Liver (tissue), 9 donors: ENCODE data around the gene TGM3. TPM values are rescaled to one million over a fixed set of nuclear protein-coding genes. Genes with fewer than 3 reads are reported as not detected.

Experiments used
- DNase-seq: peaks from one replicate; pipeline ENCODE4 v3.0.0-alpha.2; 2017; ENCODE audit warnings: low spot score
- H3K27ac ChIP-seq, 2 donors: one replicate each; pipeline ENCODE4 v1.7.0; 2013; ENCODE audit warnings: inconsistent platforms in 2 of 2, low read length in 2 of 2, control low read depth in 1 of 2, low read depth in 1 of 2, mild to moderate bottlenecking in 1 of 2
- H3K27me3 ChIP-seq, 4 donors: one replicate each; pipeline versions ENCODE4 v1.6.1 to v1.7.0; 2013; ENCODE audit warnings: low read length in 3 of 4, inconsistent platforms in 1 of 4, mild to moderate bottlenecking in 1 of 4, moderate library complexity in 1 of 4; ENCODE audit not compliant: control insufficient read depth in 4 of 4, insufficient read depth in 4 of 4
- H3K36me3 ChIP-seq, 4 donors: one replicate each; pipeline versions ENCODE4 v1.6.1 to v1.7.0; 2013; ENCODE audit warnings: low read length in 3 of 4, mild to moderate bottlenecking in 3 of 4, low read depth in 1 of 4, moderate library complexity in 1 of 4; ENCODE audit not compliant: control insufficient read depth in 4 of 4, insufficient read depth in 3 of 4
- H3K4me1 ChIP-seq, 4 donors: one replicate each; pipeline versions ENCODE4 v1.6.1 to v1.7.0; 2013; ENCODE audit warnings: low read length in 3 of 4, mild to moderate bottlenecking in 3 of 4, moderate library complexity in 1 of 4; ENCODE audit not compliant: control insufficient read depth in 4 of 4, insufficient read depth in 4 of 4
- H3K4me3 ChIP-seq, 3 donors: one replicate each; pipeline versions ENCODE4 v1.6.1 to v1.7.0; 2013; ENCODE audit warnings: low read length in 3 of 3, control low read depth in 1 of 3, low read depth in 1 of 3, mild to moderate bottlenecking in 1 of 3
- H3K9ac ChIP-seq, 2 donors: one replicate each; pipeline ENCODE4 v1.7.0; 2013; ENCODE audit warnings: low read length in 2 of 2, mild to moderate bottlenecking in 2 of 2, moderate library complexity in 2 of 2, control low read depth in 1 of 2, low read depth in 1 of 2
- H3K9me3 ChIP-seq, 4 donors: one replicate each; pipeline versions ENCODE4 v1.6.1 to v1.7.0; 2013; ENCODE audit warnings: low read length in 3 of 4; ENCODE audit not compliant: control insufficient read depth in 4 of 4
- EGR1 ChIP-seq, 2 donors: IDR thresholded peaks; 2 replicates each; pipeline ENCODE4 v1.6.1; 2016 to 2018; ENCODE audit warnings: antibody characterized with exemption in 2 of 2, low read depth in 2 of 2
- FOXA1 ChIP-seq: IDR thresholded peaks from 2 replicates; pipeline ENCODE4 v1.6.1; 2016; ENCODE audit warnings: antibody characterized with exemption
- FOXA2 ChIP-seq: IDR thresholded peaks from 2 replicates; pipeline ENCODE4 v1.6.1; 2016; ENCODE audit warnings: antibody characterized with exemption
- GABPA ChIP-seq, 2 donors: IDR thresholded peaks in 1 of 2; conservative IDR thresholded peaks in 1 of 2; 2 replicates each; pipeline ENCODE4 v1.6.1; 2016; ENCODE audit warnings: antibody characterized with exemption in 2 of 2, mild to moderate bottlenecking in 1 of 2, moderate library complexity in 1 of 2
- HNF4A ChIP-seq, 2 donors: conservative IDR thresholded peaks; 2 replicates each; pipeline ENCODE4 v1.6.1; 2016; ENCODE audit warnings: antibody characterized with exemption in 2 of 2, mild to moderate bottlenecking in 2 of 2
- HNF4G ChIP-seq: IDR thresholded peaks from 2 replicates; pipeline ENCODE4 v1.6.1; 2016; ENCODE audit warnings: antibody characterized with exemption
- JUND ChIP-seq, 2 donors: IDR thresholded peaks; 2 replicates each; pipeline ENCODE4 v1.6.1; 2016; ENCODE audit warnings: antibody characterized with exemption in 2 of 2
- NR2F2 ChIP-seq: IDR thresholded peaks from 2 replicates; pipeline ENCODE4 v1.6.1; 2016; ENCODE audit warnings: antibody characterized with exemption
- RAD21 ChIP-seq, 2 donors: IDR thresholded peaks; 2 replicates each; pipeline ENCODE4 v1.6.1; 2016; ENCODE audit warnings: antibody characterized with exemption in 2 of 2, mild to moderate bottlenecking in 2 of 2
- RXRA ChIP-seq, 2 donors: IDR thresholded peaks; 2 replicates each; pipeline ENCODE4 v1.6.1; 2017 to 2018; ENCODE audit warnings: antibody characterized with exemption in 2 of 2, mild to moderate bottlenecking in 1 of 2
- SP1 ChIP-seq: IDR thresholded peaks from 2 replicates; pipeline ENCODE4 v1.6.1; 2018; ENCODE audit warnings: antibody characterized with exemption, mild to moderate bottlenecking
- TAF1 ChIP-seq: conservative IDR thresholded peaks from 2 replicates; pipeline ENCODE4 v1.6.1; 2016; ENCODE audit warnings: antibody characterized with exemption, mild to moderate bottlenecking
- YY1 ChIP-seq: IDR thresholded peaks from 2 replicates; pipeline ENCODE4 v1.6.1; 2016; ENCODE audit warnings: antibody characterized with exemption, mild to moderate bottlenecking
- ZBTB33 ChIP-seq: IDR thresholded peaks from 2 replicates; pipeline ENCODE4 v1.6.1; 2016; ENCODE audit warnings: antibody characterized with exemption
- WGBS: extraction: QIAGEN DNeasy Blood & Tissue Kit; methylation state at CpG from one replicate; pipeline ENCODE4 v1.1.7; 2013; 5-methylcytosine and 5-hydroxymethylcytosine counted together
- polyA plus RNA-seq, 2 donors: library from polyadenylated mRNA; stranded (reverse) in 1 of 2; unstranded in 1 of 2; fragments of 200-250 nt in 1 of 2; fragments of >200 nt in 1 of 2; fragmentation: Nextera tagmentation in 1 of 2; extraction: Ambion mirVana in 1 of 2; gene quantifications; one replicate each; pipeline versions ENCODE4 v1.2.1 to v1.2.3, GENCODE V29; 2013 to 2015
- total RNA-seq, 2 donors: library from RNA; depleted of rRNA; stranded (reverse); fragments of >200 nt; gene quantifications; one replicate each; pipeline ENCODE4 v1.2.3, GENCODE V29; 2014
- TF ChIP-seq, protein P1 (sequence below): IDR thresholded peaks from 2 replicates; pipeline ENCODE4 v1.6.1; 2016; ENCODE audit warnings: antibody characterized with exemption, mild to moderate bottlenecking
- TF ChIP-seq, protein P2 (sequence below): fragments of 150-350 bp; IDR thresholded peaks from 2 replicates; pipeline ENCODE4 v1.5.1; 2017; ENCODE audit warnings: improper control_type of control experiment, low read depth, low read length; ENCODE audit not compliant: missing input control
- TF ChIP-seq, protein P3 (sequence below): IDR thresholded peaks from 2 replicates; pipeline ENCODE4 v1.6.1; 2016; ENCODE audit warnings: antibody characterized with exemption
- TF ChIP-seq, protein P4 (sequence below): IDR thresholded peaks from 2 replicates; pipeline ENCODE4 v1.6.1; 2016; ENCODE audit warnings: antibody characterized with exemption
- donor health status: healthy.
- donor health status: healthy.
- donor health status: healthy.
- donor health status: healthy.
- donor health status: healthy.

TGM3 gene
- total and polyA plus RNA-seq, 4 donors = 0.05 to 0.28 (median 0.08) TPM; not detected in 1

- WGBS = 81% methylated on average over 6 of the region's 6 CpGs
- no peak for DNase-seq
- H3K9me3 ChIP-seq = no peaks in the 10 kb centered on the region
- H3K27me3 ChIP-seq = no peaks in the 10 kb centered on the region
- H3K9ac ChIP-seq = no peak overlapping the region
- no peak overlapping the region for H3K27ac ChIP-seq
- TF ChIP-seq HNF4G = no peak
- H3K4me1 ChIP-seq = peaks cover 0 to 5% (median 0%) of the 10 kb centered on the region in 4 donors
- H3K4me3 ChIP-seq = no peak overlapping the region
- no peaks in the 10 kb centered on the region for H3K36me3 ChIP-seq
Measured at GRCh38 chr20:2252419-2252997, 43.3 kb upstream of the TGM3 start.

DNA sequence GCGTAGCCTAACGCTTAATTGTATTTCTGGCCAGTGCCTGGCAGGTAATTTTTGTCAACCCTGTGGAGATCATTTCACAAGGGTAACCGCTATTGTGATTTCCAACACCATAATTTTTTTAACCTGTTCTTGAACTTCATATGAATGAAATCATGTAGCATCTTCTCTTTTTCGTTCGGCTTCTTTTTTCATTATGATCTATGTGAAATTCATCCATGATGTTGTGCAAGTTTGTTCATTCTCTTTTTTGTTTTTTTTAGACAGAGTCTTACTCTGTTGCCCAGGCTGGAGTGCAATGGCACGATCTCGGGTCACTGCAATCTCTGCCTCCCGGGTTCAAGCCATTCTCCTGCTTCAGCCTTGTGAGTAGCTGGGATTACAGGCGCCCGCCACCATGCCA is 42.5 kb upstream of the TGM3 start:
- Histone ChIP-seq H3K9me3 (no peaks in the 10 kb centered on the region), H3K27me3 (no peaks in the 10 kb centered on the region), H3K4me1 (peaks cover 0 to 5% (median 0%) of the 10 kb centered on the region in 4 donors), H3K9ac (no peak overlapping the region), H3K4me3 (no peak overlapping the region), H3K36me3 (no peaks in the 10 kb centered on the region), H3K27ac (no peak overlapping the region)
- no peak for DNase-seq
- 90% methylated on average over 10 of the region's 10 CpGs for WGBS
- TF ChIP-seq, protein P1, sequence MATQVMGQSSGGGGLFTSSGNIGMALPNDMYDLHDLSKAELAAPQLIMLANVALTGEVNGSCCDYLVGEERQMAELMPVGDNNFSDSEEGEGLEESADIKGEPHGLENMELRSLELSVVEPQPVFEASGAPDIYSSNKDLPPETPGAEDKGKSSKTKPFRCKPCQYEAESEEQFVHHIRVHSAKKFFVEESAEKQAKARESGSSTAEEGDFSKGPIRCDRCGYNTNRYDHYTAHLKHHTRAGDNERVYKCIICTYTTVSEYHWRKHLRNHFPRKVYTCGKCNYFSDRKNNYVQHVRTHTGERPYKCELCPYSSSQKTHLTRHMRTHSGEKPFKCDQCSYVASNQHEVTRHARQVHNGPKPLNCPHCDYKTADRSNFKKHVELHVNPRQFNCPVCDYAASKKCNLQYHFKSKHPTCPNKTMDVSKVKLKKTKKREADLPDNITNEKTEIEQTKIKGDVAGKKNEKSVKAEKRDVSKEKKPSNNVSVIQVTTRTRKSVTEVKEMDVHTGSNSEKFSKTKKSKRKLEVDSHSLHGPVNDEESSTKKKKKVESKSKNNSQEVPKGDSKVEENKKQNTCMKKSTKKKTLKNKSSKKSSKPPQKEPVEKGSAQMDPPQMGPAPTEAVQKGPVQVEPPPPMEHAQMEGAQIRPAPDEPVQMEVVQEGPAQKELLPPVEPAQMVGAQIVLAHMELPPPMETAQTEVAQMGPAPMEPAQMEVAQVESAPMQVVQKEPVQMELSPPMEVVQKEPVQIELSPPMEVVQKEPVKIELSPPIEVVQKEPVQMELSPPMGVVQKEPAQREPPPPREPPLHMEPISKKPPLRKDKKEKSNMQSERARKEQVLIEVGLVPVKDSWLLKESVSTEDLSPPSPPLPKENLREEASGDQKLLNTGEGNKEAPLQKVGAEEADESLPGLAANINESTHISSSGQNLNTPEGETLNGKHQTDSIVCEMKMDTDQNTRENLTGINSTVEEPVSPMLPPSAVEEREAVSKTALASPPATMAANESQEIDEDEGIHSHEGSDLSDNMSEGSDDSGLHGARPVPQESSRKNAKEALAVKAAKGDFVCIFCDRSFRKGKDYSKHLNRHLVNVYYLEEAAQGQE = no peak
- no peak for TF ChIP-seq YY1
- TF ChIP-seq TAF1 = no peak
- TF ChIP-seq EGR1 (IDR thresholded peaks at IDR 0.05; ENCODE audit: low read depth in 2 of 2) = no peak
- no peak for TF ChIP-seq GABPA (IDR thresholded peaks at IDR 0.05 in 1 of 2, conservative IDR thresholded peaks at IDR 0.05 in 1 of 2)
- TF ChIP-seq FOXA2 = no peak
- no peak for TF ChIP-seq NR2F2

DNA sequence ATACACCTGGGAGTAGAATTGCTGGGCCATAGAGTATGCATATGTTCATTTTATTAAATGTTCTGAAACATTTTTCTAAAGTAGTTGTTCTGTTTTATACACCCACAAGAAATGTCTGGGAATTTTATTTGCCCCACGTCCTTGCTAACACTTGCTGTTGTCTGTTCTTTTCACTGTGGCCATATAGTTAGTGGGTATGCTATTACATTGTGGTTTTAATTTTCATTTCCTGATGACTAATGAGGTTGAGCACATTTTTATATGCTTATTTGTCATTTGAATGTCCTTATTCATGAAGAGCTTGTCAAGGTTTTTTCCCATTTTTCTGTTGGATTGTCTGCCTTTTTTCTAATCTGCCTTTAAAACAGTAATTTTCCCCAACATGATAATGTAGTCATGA is 41.5 kb upstream of the TGM3 start:
- no peak for DNase-seq
- H3K27ac ChIP-seq = no peak overlapping the region
- no peaks in the 10 kb centered on the region for H3K36me3 ChIP-seq
- H3K4me3 ChIP-seq = no peak overlapping the region
- H3K4me1 ChIP-seq = peaks cover 0 to 5% (median 0%) of the 10 kb centered on the region in 4 donors
- H3K27me3 ChIP-seq = no peaks in the 10 kb centered on the region
- WGBS = 84% methylated on average over 1 of the region's 1 CpG
- no peaks in the 10 kb centered on the region for H3K9me3 ChIP-seq
- H3K9ac ChIP-seq = no peak overlapping the region
- TF ChIP-seq TAF1 (no peak), RAD21 (IDR thresholded peaks at IDR 0.05) (no peak), GABPA (IDR thresholded peaks at IDR 0.05 in 1 of 2, conservative IDR thresholded peaks at IDR 0.05 in 1 of 2) (no peak), RXRA (IDR thresholded peaks at IDR 0.05) (no peak), ZBTB33 (no peak), YY1 (no peak), FOXA1 (no peak), NR2F2 (no peak), SP1 (no peak), EGR1 (IDR thresholded peaks at IDR 0.05; ENCODE audit: low read depth in 2 of 2) (no peak), JUND (IDR thresholded peaks at IDR 0.05) (no peak), HNF4A (conservative IDR thresholded peaks at IDR 0.05) (no peak), HNF4G (no peak)
- TF ChIP-seq, protein P2, sequence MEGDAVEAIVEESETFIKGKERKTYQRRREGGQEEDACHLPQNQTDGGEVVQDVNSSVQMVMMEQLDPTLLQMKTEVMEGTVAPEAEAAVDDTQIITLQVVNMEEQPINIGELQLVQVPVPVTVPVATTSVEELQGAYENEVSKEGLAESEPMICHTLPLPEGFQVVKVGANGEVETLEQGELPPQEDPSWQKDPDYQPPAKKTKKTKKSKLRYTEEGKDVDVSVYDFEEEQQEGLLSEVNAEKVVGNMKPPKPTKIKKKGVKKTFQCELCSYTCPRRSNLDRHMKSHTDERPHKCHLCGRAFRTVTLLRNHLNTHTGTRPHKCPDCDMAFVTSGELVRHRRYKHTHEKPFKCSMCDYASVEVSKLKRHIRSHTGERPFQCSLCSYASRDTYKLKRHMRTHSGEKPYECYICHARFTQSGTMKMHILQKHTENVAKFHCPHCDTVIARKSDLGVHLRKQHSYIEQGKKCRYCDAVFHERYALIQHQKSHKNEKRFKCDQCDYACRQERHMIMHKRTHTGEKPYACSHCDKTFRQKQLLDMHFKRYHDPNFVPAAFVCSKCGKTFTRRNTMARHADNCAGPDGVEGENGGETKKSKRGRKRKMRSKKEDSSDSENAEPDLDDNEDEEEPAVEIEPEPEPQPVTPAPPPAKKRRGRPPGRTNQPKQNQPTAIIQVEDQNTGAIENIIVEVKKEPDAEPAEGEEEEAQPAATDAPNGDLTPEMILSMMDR = no peak
- TF ChIP-seq, protein P3, sequence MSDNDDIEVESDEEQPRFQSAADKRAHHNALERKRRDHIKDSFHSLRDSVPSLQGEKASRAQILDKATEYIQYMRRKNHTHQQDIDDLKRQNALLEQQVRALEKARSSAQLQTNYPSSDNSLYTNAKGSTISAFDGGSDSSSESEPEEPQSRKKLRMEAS = no peak
- TF ChIP-seq, protein P4, sequence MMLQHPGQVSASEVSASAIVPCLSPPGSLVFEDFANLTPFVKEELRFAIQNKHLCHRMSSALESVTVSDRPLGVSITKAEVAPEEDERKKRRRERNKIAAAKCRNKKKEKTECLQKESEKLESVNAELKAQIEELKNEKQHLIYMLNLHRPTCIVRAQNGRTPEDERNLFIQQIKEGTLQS = no peak
